ENCODE data around the gene ZFP90.

- TF ChIP-seq CTCF (IDR thresholded peaks at IDR 0.05) = no peak
- TF ChIP-seq POLR2A (IDR thresholded peaks at IDR 0.05) = no peak
- no peak for TF ChIP-seq EP300 (IDR thresholded peaks at IDR 0.05)
Measured at GRCh38 chr16:68575082-68575481, 36.0 kb downstream of the ZFP90 start.

Data from gastroesophageal sphincter (tissue), 3 donors.